ENCODE results near the gene NDUFA6.
"Not testable (repeated sequence)": the region's sequence is repeated elsewhere in the genome, so short reads cannot be mapped to it uniquely, and the experiment has no call there.

GRCh38 chr22:42071508-42071907, 19.1 kb downstream of the NDUFA6 start:
- TF ChIP-seq NRF1 (conservative IDR thresholded peaks at IDR 0.05; ENCODE audit: low read depth, low read length); EZH2 (IDR thresholded peaks at IDR 0.05; ENCODE audit: borderline replicate concordance, control insufficient read depth, low read depth, low read length): not testable (repeated sequence)

All from GM12878 (cell line).